ENCODE measurements around the gene TMEM154. TPM values are rescaled to one million over a fixed set of nuclear protein-coding genes. Genes with fewer than 3 reads are reported as not detected.

Gene TMEM154
- polyA plus RNA-seq, 3 donors: 24.7 to 157 (median 117) TPM

GRCh38 chr4:152629908-152630307 is 49.9 kb downstream of the TMEM154 start:
- H3K9ac ChIP-seq (ENCODE audit: insufficient read depth, low read length, poor library complexity, severe bottlenecking): no peak overlapping the region
- no peak for TF ChIP-seq CTCF (IDR thresholded peaks at IDR 0.05)
- Mint-ChIP-seq H3K27me3 (ENCODE audit: low read depth in 3 of 3) (peaks cover 0 to 3% (median 2%) of the 10 kb centered on the region in 3 donors), H3K4me3 (no peak overlapping the region), H3K9me3 (no peaks in the 10 kb centered on the region), H3K27ac (peak overlapping the region in 1 of 7 donors; percentile 48), H3K4me1 (peaks cover 16% of the 10 kb centered on the region), H3K36me3 (peaks cover 63 to 86% of the 10 kb centered on the region in 2 donors)
- H3K4me1 ChIP-seq (ENCODE audit: control insufficient read depth in 1 of 2, insufficient read depth in 2 of 2, low read length in 2 of 2): peaks cover 19% of the 10 kb centered on the region in 2 donors
- WGBS (ENCODE audit: insufficient coverage): no CpG with 5 or more reads among the region's 3 CpGs
- H3K27me3 ChIP-seq (ENCODE audit: control insufficient read depth in 2 of 2, insufficient read depth in 2 of 2, low read length in 2 of 2): no peaks in the 10 kb centered on the region
- no peaks in the 10 kb centered on the region for H3K9me3 ChIP-seq (replicated peaks in 1 of 2; ENCODE audit: control insufficient read depth in 1 of 2, insufficient read depth in 1 of 2, low read length in 2 of 2)
- H3K4me3 ChIP-seq (replicated peaks in 1 of 3; ENCODE audit: low read depth in 2 of 3, low read length in 3 of 3): no peak overlapping the region
- peaks cover 58 to 89% of the 10 kb centered on the region in 2 donors for H3K36me3 ChIP-seq (replicated peaks in 1 of 2; ENCODE audit: control insufficient read depth in 1 of 2, insufficient read depth in 2 of 2, low read length in 2 of 2)
- H3K79me2 ChIP-seq (ENCODE audit: insufficient read depth, low read length): peaks cover 11% of the 10 kb centered on the region
- intact Hi-C loops (cut with micrococcal nuclease): no loop called here
- no peaks in the 10 kb centered on the region for H4K20me1 ChIP-seq (ENCODE audit: insufficient read depth, low read length)
- H2AFZ ChIP-seq (ENCODE audit: insufficient read depth, low read depth, low read length, poor library complexity, severe bottlenecking): no peak overlapping the region
- no peak overlapping the region for H3K4me2 ChIP-seq (replicated peaks; ENCODE audit: extremely low read depth, low read length, poor library complexity, severe bottlenecking)
- no peak overlapping the region for H3K27ac ChIP-seq (ENCODE audit: low read depth in 1 of 2, low read length in 2 of 2)
- DNase-seq: no peak

DNA sequence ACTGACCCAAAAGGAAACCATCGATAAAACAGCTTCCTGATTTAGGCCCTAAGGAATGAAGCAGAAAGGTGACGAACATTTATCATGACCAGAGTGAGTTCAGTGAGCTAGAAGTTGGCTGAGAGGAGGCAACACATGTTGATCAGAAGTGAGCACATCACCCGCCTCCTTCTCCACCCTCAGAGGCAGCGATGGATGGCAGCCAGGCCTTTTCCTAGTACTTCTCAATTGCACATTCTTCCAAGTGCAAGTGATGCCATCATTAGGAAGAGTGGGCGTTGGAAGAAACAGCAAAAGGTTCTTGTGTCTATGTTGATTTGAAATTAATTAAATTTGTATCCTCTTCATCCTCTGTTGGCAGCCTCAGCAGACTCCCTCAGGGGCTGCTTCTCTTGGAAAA is 51.7 kb downstream of the TMEM154 start:
- H3K4me2 ChIP-seq (replicated peaks; ENCODE audit: extremely low read depth, low read length, poor library complexity, severe bottlenecking): no peak overlapping the region
- TF ChIP-seq CTCF (IDR thresholded peaks at IDR 0.05): no peak
- H3K27me3 ChIP-seq (ENCODE audit: control insufficient read depth in 2 of 2, insufficient read depth in 2 of 2, low read length in 2 of 2): no peaks in the 10 kb centered on the region
- Mint-ChIP-seq H3K4me3 (no peak overlapping the region), H3K36me3 (peaks cover 51 to 79% of the 10 kb centered on the region in 2 donors), H3K4me1 (no peaks in the 10 kb centered on the region), H3K27me3 (ENCODE audit: low read depth in 3 of 3) (peaks cover 0 to 3% (median 2%) of the 10 kb centered on the region in 3 donors), H3K27ac (peak overlapping the region in 2 of 7 donors; percentile 12 to 50), H3K9me3 (no peaks in the 10 kb centered on the region)
- no peak overlapping the region for H2AFZ ChIP-seq (ENCODE audit: insufficient read depth, low read depth, low read length, poor library complexity, severe bottlenecking)
- H3K9ac ChIP-seq (ENCODE audit: insufficient read depth, low read length, poor library complexity, severe bottlenecking): no peak overlapping the region
- intact Hi-C loops (cut with micrococcal nuclease): no loop called here
- H3K9me3 ChIP-seq (replicated peaks in 1 of 2; ENCODE audit: control insufficient read depth in 1 of 2, insufficient read depth in 1 of 2, low read length in 2 of 2): no peaks in the 10 kb centered on the region
- DNase-seq: no peak
- peaks cover 1 to 2% of the 10 kb centered on the region in 2 donors for H3K4me1 ChIP-seq (ENCODE audit: control insufficient read depth in 1 of 2, insufficient read depth in 2 of 2, low read length in 2 of 2)
- no peak overlapping the region for H3K4me3 ChIP-seq (replicated peaks in 1 of 3; ENCODE audit: low read depth in 2 of 3, low read length in 3 of 3)
- no peaks in the 10 kb centered on the region for H4K20me1 ChIP-seq (ENCODE audit: insufficient read depth, low read length)
- H3K36me3 ChIP-seq (replicated peaks in 1 of 2; ENCODE audit: control insufficient read depth in 1 of 2, insufficient read depth in 2 of 2, low read length in 2 of 2): peaks cover 55 to 77% of the 10 kb centered on the region in 2 donors
- no peak overlapping the region for H3K27ac ChIP-seq (ENCODE audit: low read depth in 1 of 2, low read length in 2 of 2)
- H3K79me2 ChIP-seq (ENCODE audit: insufficient read depth, low read length): no peaks in the 10 kb centered on the region
- 86% methylated on average over 1 of the region's 5 CpGs for WGBS (ENCODE audit: insufficient coverage)
